HTERT RPE-1 (cell line): ENCODE measurements around the gene CMSS1.
"Not testable (repeated sequence)": the region's sequence is repeated elsewhere in the genome, so short reads cannot be mapped to it uniquely, and the experiment has no call there.

Experiments
- in situ Hi-C: fragments of 300-500 bp; cut with MboI; formaldehyde crosslinking; loops from 4 replicates; pipeline ENCODE4 v1.14.3; 2020; ENCODE audit warnings: low sequenced_read_pairs

Gene CMSS1

GRCh38 chr3:100206687-100207086 lies 389.0 kb downstream of the CMSS1 start:
- in situ Hi-C loops = no loop called here

- in situ Hi-C loops = no loop called here
Observed at GRCh38 chr3:100207886-100208285, 390.2 kb downstream of the CMSS1 start.

- in situ Hi-C loops = no loop called here
Observed at GRCh38 chr3:100209169-100209568, 391.5 kb downstream of the CMSS1 start.

GRCh38 chr3:100209948-100210771 lies 392.5 kb downstream of the CMSS1 start:
- in situ Hi-C loops = no loop called here

GRCh38 chr3:100210772-100211135 lies 393.1 kb downstream of the CMSS1 start:
- in situ Hi-C loops = no loop called here

- in situ Hi-C loops = no loop called here
Observed at GRCh38 chr3:100213891-100214573, 396.4 kb downstream of the CMSS1 start.

GRCh38 chr3:100214574-100214964 lies 396.9 kb downstream of the CMSS1 start:
- in situ Hi-C loops = no loop called here

- in situ Hi-C loops = no loop called here
Observed at GRCh38 chr3:100216713-100217112, 399.1 kb downstream of the CMSS1 start.

GRCh38 chr3:100221159-100221558 lies 403.5 kb downstream of the CMSS1 start:
- in situ Hi-C loops = no loop called here

GRCh38 chr3:100225193-100225592 lies 407.5 kb downstream of the CMSS1 start:
- in situ Hi-C loops = no loop called here

- in situ Hi-C loops = no loop called here
Observed at GRCh38 chr3:100225883-100226282, 408.2 kb downstream of the CMSS1 start.

GRCh38 chr3:100226712-100227429 lies 409.2 kb downstream of the CMSS1 start:
- in situ Hi-C loops = no loop called here

- in situ Hi-C loops = no loop called here
Observed at GRCh38 chr3:100227511-100227921, 409.9 kb downstream of the CMSS1 start.

- in situ Hi-C loops = no loop called here
Observed at GRCh38 chr3:100228247-100228646, 410.6 kb downstream of the CMSS1 start.

GRCh38 chr3:100229188-100229587 lies 411.5 kb downstream of the CMSS1 start:
- in situ Hi-C loops = not testable (repeated sequence)

GRCh38 chr3:100230710-100231109 lies 413.0 kb downstream of the CMSS1 start:
- in situ Hi-C loops = no loop called here
